HUDEP-2 (cell line): ENCODE measurements around the gene CHMP4B.

ENCODE experiments used
- DNase-seq, 76 experiments: peaks; one replicate each; lab custom pipeline; 2025; ENCODE audit not compliant: unreplicated experiment in 76 of 76; lab: John Stamatoyannopoulos, UW

The CHMP4B gene

GRCh38 chr20:33816191-33816590 lies 5.0 kb downstream of the CHMP4B start:
- DNase-seq = no peak

- no peak for DNase-seq
Observed at GRCh38 chr20:33817411-33817810, 6.3 kb downstream of the CHMP4B start.

GRCh38 chr20:33819456-33819855 lies 8.3 kb downstream of the CHMP4B start:
- DNase-seq = no peak

GRCh38 chr20:33820362-33820761 lies 9.2 kb downstream of the CHMP4B start:
- DNase-seq = no peak

- no peak for DNase-seq
Observed at GRCh38 chr20:33821270-33821836, 10.2 kb downstream of the CHMP4B start.

DNA sequence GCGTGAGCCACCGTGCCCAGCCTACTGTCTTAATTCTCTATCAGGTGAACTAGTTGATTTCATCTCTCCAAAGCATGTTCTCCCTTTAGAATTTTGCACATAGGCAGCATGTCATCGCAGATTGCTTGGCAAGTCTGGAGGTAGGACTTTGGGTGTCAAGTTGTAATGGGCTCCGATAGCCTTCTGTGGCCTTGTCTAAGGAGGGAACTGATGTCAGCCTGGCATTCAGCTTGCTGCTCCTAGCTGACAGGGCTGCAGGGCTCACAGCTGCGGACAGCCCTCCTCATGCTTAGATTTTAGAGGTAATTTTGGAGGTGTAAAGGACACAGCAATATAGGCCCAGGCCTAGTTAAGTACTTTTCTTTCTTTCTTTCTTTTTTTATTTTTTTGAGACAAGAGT lies 11.3 kb downstream of the CHMP4B start:
- no peak for DNase-seq

DNA sequence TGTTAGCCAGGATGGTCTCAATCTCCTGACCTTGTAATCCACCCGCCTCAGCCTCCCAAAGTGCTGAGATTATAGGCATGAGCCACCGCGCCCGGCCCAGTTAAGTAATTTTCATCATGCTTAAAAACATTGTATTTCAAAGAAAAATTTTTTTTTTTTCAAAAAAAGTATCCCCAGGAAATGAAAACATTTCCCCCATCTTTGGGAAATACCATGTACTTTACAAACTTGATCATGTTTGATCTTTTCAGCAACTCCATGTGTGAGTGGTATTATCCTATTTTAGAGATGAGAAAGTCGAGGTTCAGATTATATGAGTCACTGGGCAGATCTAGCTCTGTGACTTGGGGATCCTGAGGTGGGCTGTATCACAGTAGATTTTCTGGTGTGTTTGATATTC lies 11.8 kb downstream of the CHMP4B start:
- DNase-seq = no peak

- DNase-seq = no peak
Observed at GRCh38 chr20:33824852-33825251, 13.7 kb downstream of the CHMP4B start.

DNA sequence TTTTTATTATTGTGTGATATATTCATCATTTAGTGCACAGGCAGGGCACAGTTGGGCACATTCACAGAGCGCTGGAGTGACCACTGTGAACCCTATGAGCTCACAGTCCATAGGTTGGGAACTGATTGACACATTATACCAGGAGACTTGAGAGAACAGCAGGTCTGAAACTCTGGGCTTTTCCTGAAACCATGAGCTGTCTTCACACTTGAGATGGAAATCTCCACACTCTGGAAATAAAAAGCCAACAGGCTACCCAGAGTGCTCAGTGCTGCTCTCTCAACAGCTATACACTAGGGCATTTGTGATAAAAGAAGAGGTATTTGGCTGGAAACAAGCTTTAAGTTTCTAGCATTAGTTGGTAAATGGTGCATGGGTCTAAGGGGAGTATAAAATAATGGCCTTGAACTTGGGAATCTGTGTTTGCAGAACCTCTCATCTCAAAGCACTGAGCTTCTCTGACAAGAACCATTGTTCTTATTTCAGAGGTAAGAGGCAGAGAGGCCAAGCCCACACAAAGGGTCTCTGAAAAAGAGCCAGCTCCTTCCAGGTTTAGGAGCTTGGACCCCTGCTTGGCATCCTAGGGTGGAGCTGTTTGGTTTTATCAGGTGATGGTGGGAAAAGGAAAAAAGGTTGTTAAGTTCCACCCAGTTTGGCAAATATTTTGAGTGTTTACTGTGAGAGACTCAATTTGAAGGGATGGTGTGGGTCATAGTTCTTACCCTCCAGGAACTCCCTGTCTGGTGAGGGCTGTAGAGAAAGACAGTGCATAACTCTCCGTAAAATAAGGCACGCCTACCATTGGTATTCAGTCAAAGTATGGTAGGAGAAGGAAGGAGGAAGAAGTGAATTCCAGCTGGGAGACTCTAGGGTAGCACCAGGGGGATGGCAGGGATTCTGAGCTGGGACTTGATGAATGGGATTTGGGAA lies 14.5 kb downstream of the CHMP4B start:
- DNase-seq = no peak

DNA sequence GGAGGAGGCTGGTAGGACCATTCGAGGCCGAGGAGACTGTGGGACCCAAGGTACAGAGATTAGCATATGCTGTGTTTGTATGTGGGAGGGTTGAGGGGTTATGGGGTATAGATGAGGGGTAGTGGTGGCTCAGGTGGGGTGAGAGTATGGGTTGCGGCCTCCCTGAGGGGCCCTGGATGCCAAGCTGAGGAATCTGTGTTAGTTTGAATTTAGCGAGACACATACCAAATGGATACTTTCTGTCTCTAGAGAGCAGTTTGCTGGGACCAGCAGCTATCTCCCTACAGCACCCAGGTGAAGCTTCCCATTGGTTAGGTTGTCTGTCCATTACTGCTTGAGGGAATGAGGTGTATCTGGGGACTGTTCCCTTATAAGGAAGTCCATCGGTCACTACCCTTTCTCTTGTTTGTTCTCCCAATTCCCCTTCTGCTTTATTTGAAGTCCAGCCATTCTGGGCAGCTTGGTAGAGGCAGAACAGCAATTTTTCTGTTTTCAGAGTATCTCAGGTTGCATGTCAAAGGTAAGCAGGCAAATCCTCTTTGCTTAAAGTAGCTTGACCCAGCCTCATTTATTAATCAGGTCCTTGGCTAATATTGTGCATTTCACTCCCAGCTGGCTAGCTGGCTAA lies 15.2 kb downstream of the CHMP4B start:
- DNase-seq = no peak

- no peak for DNase-seq
Observed at GRCh38 chr20:33827109-33827508, 16.0 kb downstream of the CHMP4B start.

DNA sequence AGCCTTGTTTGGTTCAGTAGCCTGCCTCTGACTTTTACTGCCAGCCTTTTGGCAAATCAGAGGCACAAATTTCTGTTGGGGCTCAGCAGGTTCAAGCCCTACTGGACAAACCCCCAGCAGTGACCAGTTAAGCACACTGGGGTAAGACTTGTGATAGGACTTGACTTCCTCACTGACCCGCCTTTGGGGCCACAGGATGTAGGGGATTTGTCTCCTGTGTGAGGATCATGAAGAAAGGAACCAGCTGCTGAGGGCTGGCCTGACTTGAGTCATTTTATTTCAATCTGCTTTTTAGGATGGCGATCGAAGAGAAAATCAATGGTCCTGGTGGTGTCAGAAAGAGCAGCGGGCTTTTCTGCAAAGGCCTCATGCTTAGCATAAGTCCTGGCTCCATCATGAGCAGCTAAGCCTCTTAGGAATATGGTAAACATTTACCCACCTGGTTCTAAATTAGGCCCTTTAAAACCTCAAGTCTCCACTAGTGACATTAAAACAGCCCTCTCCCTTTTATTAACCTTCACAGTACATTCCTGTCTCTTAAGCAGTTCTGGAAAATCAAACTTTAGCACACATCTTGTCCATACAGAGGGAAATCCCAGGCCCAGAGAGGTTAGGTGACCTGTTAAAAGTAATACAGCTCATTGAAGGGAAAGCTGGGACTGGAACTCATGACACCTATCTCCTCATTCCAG lies 16.6 kb downstream of the CHMP4B start:
- no peak for DNase-seq

DNA sequence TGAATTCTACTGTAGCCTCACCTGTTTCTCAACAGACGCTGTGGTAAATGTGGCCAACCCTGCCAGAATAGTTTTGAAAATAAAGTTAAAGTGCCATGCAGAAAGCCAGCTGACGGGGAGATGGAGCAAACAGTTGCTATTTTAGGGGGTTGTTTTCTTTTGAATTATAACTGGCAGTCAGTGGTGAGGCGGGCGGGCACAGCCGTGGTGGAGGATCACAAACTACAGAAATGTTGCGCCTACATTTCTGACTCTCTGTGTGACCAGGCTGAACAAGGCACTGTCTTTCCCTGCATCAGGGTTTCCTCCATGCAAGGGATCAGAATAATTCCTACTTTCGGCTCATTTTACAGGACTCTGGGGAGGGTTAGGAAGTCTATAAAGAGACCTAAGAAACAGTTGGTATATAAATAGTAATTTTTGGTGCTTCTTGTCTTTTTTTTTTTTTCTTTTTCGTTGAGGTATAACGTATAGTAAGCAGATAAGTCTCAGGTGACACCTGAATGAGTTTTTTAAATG lies 17.2 kb downstream of the CHMP4B start:
- DNase-seq = no peak

DNA sequence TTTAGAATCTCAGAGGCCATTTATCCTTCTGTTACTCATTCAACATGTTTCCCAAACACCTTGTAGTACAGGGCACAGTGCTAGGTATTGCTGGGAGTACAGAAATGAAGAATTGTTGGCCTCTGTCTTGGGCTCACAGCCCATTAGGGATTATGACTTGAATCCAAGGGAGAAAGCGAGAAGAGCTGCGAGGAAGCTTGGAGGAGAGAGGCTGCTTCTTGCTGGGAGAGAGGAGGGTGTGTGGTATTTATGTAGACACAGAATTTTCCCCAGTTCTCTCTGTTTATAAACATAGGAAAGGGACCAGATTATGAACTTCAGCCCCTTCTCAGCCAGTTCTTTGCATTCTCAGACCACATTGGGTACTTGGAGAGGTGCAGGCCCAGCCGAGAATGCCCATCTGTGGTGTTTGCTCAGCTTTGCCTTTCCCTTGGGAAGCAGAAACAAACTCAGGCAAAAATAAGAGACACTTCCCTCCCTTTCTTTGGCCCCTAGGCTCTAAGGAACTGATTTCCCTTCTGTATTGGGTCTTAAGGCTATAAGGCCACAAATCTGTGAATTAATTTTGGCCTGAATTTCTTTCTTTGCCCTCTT lies 17.9 kb downstream of the CHMP4B start:
- no peak for DNase-seq

GRCh38 chr20:33829636-33830035 lies 18.5 kb downstream of the CHMP4B start:
- DNase-seq = peak in 2 of 76 experiments; percentile 6 to 16

DNA sequence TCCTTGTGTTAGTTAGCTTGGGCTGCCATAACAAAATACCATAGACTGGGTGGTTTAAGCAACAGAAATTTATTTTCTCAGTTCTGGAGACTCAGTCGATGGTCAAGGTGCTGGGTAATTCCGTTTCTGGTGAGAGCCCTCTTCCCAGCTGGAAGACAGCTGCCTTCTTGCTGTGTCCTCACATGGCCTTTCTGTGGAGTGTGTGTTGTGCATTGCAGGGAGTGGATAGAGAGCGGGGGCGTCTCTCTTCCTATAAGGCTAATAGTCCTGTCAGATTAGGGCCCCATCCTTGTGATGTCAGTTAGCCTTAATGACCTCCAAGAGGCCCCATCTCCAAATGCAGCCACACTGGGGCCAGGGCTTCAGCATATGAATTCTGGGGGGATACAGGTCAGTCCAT lies 19.2 kb downstream of the CHMP4B start:
- no peak for DNase-seq

DNA sequence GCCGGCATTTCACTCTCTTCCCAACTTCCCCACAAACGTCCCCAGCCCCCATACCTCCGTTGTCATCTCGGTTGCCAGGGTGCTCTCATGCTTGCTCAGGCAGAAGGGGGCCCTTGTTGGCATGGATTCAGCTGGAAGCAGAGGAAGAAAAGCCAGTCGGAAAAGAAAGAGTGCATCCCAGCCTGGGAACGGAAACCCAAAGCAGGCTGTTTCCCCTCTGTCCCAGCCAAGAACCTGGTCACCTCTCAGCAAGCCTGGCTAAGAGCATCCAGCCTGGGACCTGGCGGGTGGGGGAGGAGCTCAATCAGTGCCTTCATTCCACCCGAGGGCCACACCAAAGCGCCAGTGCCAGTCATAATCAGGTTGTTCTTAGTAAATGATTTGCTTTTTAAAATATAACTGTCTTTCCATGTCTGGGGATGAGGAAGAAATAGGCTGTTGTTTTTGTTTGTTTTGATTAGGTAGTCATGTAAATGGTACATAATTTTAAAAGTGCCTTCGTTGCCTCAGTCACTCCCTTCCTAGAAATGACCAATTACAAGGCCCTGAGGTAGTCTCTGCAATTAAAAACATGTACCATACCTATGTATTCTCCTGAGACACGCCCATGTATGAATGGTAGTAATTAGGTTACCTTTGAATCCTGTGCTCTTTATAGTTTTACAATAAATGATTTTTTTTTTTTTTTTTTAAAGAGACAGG lies 21.1 kb downstream of the CHMP4B start:
- no peak for DNase-seq

DNA sequence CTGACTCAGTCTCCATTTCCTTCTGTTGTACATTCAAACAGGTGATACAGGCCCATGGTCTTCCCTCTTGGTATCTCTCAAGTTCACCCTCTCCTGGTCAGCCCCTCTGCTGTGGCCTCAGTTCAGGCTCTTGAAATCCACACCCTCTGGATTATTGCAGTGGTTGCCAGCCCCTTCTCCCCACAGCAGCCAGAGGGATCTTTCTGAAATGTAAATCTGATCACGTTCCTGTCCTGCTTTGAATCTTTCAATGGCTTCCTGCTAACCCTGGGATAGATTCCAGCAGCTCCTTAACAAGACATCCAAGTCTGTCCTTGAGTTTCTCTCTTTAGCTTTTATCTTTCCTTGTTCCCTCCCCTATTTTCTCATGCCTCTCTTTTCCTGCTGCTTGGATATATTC lies 22.2 kb downstream of the CHMP4B start:
- no peak for DNase-seq

DNA sequence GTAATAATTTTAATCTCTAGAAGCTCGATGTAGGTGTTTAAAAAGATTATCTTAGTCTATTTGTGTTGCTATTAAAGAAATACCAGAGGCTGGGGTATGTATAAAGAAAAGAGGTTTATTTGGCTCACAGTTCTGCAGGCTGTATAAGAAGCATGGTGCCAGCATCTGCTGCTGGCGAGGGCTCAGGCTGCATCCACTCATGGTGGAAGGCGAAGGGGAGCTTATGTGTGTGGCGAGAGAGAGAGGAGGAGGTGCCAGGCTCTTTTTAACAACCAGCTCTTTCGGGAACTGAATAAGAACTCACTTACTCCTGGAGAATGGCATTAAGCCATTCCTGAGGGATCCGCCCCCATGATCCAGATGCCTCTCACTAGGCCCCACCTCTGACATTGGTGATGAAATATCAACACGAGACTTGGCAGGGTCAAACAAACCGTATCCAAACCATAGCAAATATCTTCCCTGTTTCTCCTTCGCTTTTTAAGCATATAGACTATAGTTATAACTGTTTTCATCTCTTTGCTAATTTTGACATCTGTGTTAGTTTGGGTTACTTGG lies 24.5 kb downstream of the CHMP4B start:
- DNase-seq = no peak

- DNase-seq = no peak
Observed at GRCh38 chr20:33836277-33836676, 25.1 kb downstream of the CHMP4B start.
